Measurements from ENCODE around the gene ZNF428. TPM values are rescaled to one million over a fixed set of nuclear protein-coding genes. Genes with fewer than 3 reads are reported as not detected.

ZNF428 gene
- total and polyA plus RNA-seq, 2 experiments from 2014 or later, result 21.1 to 23.9 TPM

DNA sequence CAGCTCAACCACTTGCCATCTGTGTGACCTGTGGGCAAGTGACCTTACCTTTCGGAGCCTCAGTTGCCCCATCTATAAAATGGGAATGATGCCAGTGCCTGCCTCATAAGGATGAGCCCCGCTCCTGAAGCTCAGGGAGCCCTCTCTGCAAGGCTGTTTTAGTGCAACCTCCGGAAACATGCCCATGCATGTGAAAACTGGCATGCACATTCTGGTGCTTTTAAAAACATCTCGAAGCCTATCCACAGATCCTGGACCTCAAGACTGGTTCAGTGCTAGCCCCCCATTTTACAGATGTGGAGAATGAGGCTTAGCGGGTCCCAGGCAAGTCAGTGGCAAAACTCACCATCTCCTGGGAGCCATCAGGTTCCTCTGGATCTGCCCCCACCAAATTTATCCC, 14.6 kb upstream of the ZNF428 start:
- peak overlapping the region; percentile 99 for H3K4me2 ChIP-seq
- H4K20me1 ChIP-seq (replicated peaks; ENCODE audit: insufficient read depth), result peaks cover 5% of the 10 kb centered on the region

More for the DNA sequence above, 14.6 kb upstream of the ZNF428 start:
- Mint-ChIP-seq H3K9me3 (no peaks in the 10 kb centered on the region), H3K27ac (no peak overlapping the region), H3K36me3 (ENCODE audit: low read depth) (peaks cover 7% of the 10 kb centered on the region; the same call in 1 of the 3 replicates), H3K27me3 (ENCODE audit: insufficient read depth, low read depth, poor library complexity) (peaks cover 42% of the 10 kb centered on the region), H3K4me3 (no peak overlapping the region), H3K4me1 (peaks cover 28% of the 10 kb centered on the region)
- peaks cover 23% of the 10 kb centered on the region for H3K27me3 ChIP-seq (ENCODE audit: insufficient read depth)
- H3K4me1 ChIP-seq (ENCODE audit: insufficient read depth), result peaks cover 32% of the 10 kb centered on the region
- no peak for TF ChIP-seq STAT1 (IDR thresholded peaks at IDR 0.05; ENCODE audit: unreplicated experiment)
- TF ChIP-seq, protein P1, sequence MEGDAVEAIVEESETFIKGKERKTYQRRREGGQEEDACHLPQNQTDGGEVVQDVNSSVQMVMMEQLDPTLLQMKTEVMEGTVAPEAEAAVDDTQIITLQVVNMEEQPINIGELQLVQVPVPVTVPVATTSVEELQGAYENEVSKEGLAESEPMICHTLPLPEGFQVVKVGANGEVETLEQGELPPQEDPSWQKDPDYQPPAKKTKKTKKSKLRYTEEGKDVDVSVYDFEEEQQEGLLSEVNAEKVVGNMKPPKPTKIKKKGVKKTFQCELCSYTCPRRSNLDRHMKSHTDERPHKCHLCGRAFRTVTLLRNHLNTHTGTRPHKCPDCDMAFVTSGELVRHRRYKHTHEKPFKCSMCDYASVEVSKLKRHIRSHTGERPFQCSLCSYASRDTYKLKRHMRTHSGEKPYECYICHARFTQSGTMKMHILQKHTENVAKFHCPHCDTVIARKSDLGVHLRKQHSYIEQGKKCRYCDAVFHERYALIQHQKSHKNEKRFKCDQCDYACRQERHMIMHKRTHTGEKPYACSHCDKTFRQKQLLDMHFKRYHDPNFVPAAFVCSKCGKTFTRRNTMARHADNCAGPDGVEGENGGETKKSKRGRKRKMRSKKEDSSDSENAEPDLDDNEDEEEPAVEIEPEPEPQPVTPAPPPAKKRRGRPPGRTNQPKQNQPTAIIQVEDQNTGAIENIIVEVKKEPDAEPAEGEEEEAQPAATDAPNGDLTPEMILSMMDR (conservative IDR thresholded peaks at IDR 0.05; ENCODE audit: low read depth in 2 of 2), result no peak
- TF ChIP-seq, protein P2, sequence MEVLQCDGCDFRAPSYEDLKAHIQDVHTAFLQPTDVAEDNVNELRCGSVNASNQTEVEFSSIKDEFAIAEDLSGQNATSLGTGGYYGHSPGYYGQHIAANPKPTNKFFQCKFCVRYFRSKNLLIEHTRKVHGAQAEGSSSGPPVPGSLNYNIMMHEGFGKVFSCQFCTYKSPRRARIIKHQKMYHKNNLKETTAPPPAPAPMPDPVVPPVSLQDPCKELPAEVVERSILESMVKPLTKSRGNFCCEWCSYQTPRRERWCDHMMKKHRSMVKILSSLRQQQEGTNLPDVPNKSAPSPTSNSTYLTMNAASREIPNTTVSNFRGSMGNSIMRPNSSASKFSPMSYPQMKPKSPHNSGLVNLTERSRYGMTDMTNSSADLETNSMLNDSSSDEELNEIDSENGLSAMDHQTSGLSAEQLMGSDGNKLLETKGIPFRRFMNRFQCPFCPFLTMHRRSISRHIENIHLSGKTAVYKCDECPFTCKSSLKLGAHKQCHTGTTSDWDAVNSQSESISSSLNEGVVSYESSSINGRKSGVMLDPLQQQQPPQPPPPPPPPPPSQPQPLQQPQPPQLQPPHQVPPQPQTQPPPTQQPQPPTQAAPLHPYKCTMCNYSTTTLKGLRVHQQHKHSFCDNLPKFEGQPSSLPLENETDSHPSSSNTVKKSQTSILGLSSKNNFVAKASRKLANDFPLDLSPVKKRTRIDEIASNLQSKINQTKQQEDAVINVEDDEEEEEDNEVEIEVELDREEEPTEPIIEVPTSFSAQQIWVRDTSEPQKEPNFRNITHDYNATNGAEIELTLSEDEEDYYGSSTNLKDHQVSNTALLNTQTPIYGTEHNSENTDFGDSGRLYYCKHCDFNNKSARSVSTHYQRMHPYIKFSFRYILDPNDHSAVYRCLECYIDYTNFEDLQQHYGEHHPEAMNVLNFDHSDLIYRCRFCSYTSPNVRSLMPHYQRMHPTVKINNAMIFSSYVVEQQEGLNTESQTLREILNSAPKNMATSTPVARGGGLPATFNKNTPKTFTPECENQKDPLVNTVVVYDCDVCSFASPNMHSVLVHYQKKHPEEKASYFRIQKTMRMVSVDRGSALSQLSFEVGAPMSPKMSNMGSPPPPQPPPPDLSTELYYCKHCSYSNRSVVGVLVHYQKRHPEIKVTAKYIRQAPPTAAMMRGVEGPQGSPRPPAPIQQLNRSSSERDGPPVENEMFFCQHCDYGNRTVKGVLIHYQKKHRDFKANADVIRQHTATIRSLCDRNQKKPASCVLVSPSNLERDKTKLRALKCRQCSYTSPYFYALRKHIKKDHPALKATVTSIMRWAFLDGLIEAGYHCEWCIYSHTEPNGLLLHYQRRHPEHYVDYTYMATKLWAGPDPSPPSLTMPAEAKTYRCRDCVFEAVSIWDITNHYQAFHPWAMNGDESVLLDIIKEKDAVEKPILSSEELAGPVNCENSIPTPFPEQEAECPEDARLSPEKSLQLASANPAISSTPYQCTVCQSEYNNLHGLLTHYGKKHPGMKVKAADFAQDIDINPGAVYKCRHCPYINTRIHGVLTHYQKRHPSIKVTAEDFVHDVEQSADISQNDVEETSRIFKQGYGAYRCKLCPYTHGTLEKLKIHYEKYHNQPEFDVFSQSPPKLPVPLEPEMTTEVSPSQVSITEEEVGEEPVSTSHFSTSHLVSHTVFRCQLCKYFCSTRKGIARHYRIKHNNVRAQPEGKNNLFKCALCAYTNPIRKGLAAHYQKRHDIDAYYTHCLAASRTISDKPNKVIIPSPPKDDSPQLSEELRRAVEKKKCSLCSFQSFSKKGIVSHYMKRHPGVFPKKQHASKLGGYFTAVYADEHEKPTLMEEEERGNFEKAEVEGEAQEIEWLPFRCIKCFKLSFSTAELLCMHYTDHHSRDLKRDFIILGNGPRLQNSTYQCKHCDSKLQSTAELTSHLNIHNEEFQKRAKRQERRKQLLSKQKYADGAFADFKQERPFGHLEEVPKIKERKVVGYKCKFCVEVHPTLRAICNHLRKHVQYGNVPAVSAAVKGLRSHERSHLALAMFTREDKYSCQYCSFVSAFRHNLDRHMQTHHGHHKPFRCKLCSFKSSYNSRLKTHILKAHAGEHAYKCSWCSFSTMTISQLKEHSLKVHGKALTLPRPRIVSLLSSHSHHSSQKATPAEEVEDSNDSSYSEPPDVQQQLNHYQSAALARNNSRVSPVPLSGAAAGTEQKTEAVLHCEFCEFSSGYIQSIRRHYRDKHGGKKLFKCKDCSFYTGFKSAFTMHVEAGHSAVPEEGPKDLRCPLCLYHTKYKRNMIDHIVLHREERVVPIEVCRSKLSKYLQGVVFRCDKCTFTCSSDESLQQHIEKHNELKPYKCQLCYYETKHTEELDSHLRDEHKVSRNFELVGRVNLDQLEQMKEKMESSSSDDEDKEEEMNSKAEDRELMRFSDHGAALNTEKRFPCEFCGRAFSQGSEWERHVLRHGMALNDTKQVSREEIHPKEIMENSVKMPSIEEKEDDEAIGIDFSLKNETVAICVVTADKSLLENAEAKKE (CRISPR knock-in tag; IDR thresholded peaks at IDR 0.05), result no peak
- TF ChIP-seq NANOG (IDR thresholded peaks at IDR 0.05; ENCODE audit: borderline replicate concordance), result no peak
- no peak for TF ChIP-seq CREB1 (CRISPR knock-in tag; IDR thresholded peaks at IDR 0.05; ENCODE audit: low read depth)
- TF ChIP-seq POLR2AphosphoS5 (IDR thresholded peaks at IDR 0.05; ENCODE audit: low read depth), result no peak
- no peak for TF ChIP-seq EZH2 (IDR thresholded peaks at IDR 0.05; ENCODE audit: low read depth, unreplicated experiment)
- no peak for TF ChIP-seq ZNF331 (CRISPR knock-in tag; IDR thresholded peaks at IDR 0.05; ENCODE audit: low read depth)
- H2AFZ ChIP-seq, result no peak overlapping the region
- no peak overlapping the region for H3K27ac ChIP-seq (ENCODE audit: low read depth)
- peak overlapping the region; percentile 83 for H3K4me3 ChIP-seq
- H3K79me2 ChIP-seq (replicated peaks; ENCODE audit: insufficient read depth), result no peaks in the 10 kb centered on the region
- H3K36me3 ChIP-seq (ENCODE audit: insufficient read depth), result no peaks in the 10 kb centered on the region
- 0 out of 2 replicates have a peak, but pooled peaks cover 3% of the 10 kb centered on the region for H3F3A ChIP-seq (replicated peaks; ENCODE audit: low read depth)
- H3K9me2 ChIP-seq (ENCODE audit: insufficient read depth), result no peaks in the 10 kb centered on the region
- ATAC-seq (no peak), DNase-seq (ENCODE audit: low spot score) (no peak)
